WTC11 (cell line): Measurements from ENCODE around the gene CABLES1. TPM values are rescaled to one million over a fixed set of nuclear protein-coding genes. Genes with fewer than 3 reads are reported as not detected.

Experiments
- ATAC-seq: fragments of 200-7000 bp; cut with Tn5 transposase; 2 replicates; pipeline ENCODE4 v1.10.0; 2021; ENCODE audit warnings: mild to moderate bottlenecking, moderate library complexity
- CTCF ChIA-PET: fragments of 300-600 bp; sonication (Branson Sonifier 250); formaldehyde crosslinking; loops from one replicate; lab custom pipeline; 2021; ENCODE audit warnings: antibody characterized with exemption; lab: Charles Lee
- POLR2A ChIA-PET: fragments of 350-600 bp; sonication (Branson Sonifier 250); formaldehyde crosslinking; loops from one replicate; lab custom pipeline; 2021; ENCODE audit warnings: antibody characterized with exemption; lab: Charles Lee
- DNase-seq: peaks from one replicate; pipeline ENCODE4 v3.0.0; 2021; ENCODE audit warnings: low spot score
- H3K27ac Mint-ChIP-seq: 2 replicates; pipeline ENCODE4 v1.8.0; 2021; ENCODE audit warnings: mixed read lengths
- H3K27me3 Mint-ChIP-seq: 2 replicates; pipeline ENCODE4 v1.8.0; 2021; ENCODE audit warnings: low read depth, mild to moderate bottlenecking, moderate library complexity, mixed read lengths
- H3K36me3 Mint-ChIP-seq: 2 replicates; pipeline ENCODE4 v1.8.0; 2021; ENCODE audit warnings: mixed read lengths
- H3K4me1 Mint-ChIP-seq: 2 replicates; pipeline ENCODE4 v1.8.0; 2022; ENCODE audit warnings: mixed read lengths
- H3K4me3 Mint-ChIP-seq: 2 replicates; pipeline ENCODE4 v1.8.0; 2021; ENCODE audit warnings: mild to moderate bottlenecking, moderate library complexity, mixed read lengths
- H3K9me3 Mint-ChIP-seq: 2 replicates; pipeline ENCODE4 v1.8.0; 2021; ENCODE audit warnings: mixed read lengths
- ATF1 ChIP-seq: sonication (generic); formaldehyde crosslinking; IDR thresholded peaks from 2 replicates; pipeline ENCODE4 v1.8.1; 2023; ENCODE audit warnings: mild to moderate bottlenecking, moderate library complexity, missing genetic modification reagents
- CBFB ChIP-seq: sonication (generic); formaldehyde crosslinking; IDR thresholded peaks from 2 replicates; pipeline ENCODE4 v1.8.1; 2022; ENCODE audit warnings: mild to moderate bottlenecking, low read depth, missing genetic modification reagents
- CREB1 ChIP-seq: sonication (generic); formaldehyde crosslinking; IDR thresholded peaks from 2 replicates; pipeline ENCODE4 v1.8.0; 2023; ENCODE audit warnings: mild to moderate bottlenecking, missing genetic modification reagents
- CREM ChIP-seq: sonication (generic); formaldehyde crosslinking; IDR thresholded peaks from 2 replicates; pipeline ENCODE4 v1.8.1; 2022; ENCODE audit warnings: mild to moderate bottlenecking, missing genetic modification reagents, moderate library complexity
- EMX1 ChIP-seq: fragments of 250-450 bp; sonication (Bioruptor Pico); IDR thresholded peaks from 2 replicates; pipeline ENCODE4 v1.8.0; 2021; ENCODE audit warnings: mild to moderate bottlenecking
- ETV6 ChIP-seq: sonication (generic); formaldehyde crosslinking; IDR thresholded peaks from 2 replicates; pipeline ENCODE4 v1.8.1; 2022; ENCODE audit warnings: mild to moderate bottlenecking, missing genetic modification reagents
- GTF2I ChIP-seq: fragments of 250-450 bp; sonication (Bioruptor Pico); conservative IDR thresholded peaks from 2 replicates; pipeline ENCODE4 v1.4.0; 2021; ENCODE audit warnings: mild to moderate bottlenecking
- MYBL2 ChIP-seq: sonication (generic); formaldehyde crosslinking; IDR thresholded peaks from 2 replicates; pipeline ENCODE4 v1.8.1; 2023; ENCODE audit warnings: mild to moderate bottlenecking, moderate library complexity, missing genetic modification reagents
- NFYB ChIP-seq: sonication (generic); formaldehyde crosslinking; conservative IDR thresholded peaks from 2 replicates; pipeline ENCODE4 v1.8.0; 2022; ENCODE audit warnings: low read depth, missing genetic modification reagents
- OVOL2 ChIP-seq: fragments of 250-450 bp; sonication (Bioruptor Pico); IDR thresholded peaks from 2 replicates; pipeline ENCODE4 v1.9.0; 2021; ENCODE audit warnings: mild to moderate bottlenecking, borderline replicate concordance
- TEAD1 ChIP-seq: sonication (generic); formaldehyde crosslinking; IDR thresholded peaks from 2 replicates; pipeline ENCODE4 v1.8.0; 2022; ENCODE audit warnings: mild to moderate bottlenecking, missing genetic modification reagents
- total RNA-seq: library from RNA; stranded (reverse); gene quantifications from 3 replicates; pipeline ENCODE4 v1.2.3, GENCODE V29; 2021
- TF ChIP-seq, protein P1 (sequence below): fragments of 250-450 bp; sonication (Bioruptor Pico); IDR thresholded peaks from 2 replicates; pipeline ENCODE4 v1.9.0; 2021; ENCODE audit warnings: mild to moderate bottlenecking
- TF ChIP-seq, protein P2 (sequence below): sonication (generic); formaldehyde crosslinking; IDR thresholded peaks from 2 replicates; pipeline ENCODE4 v1.8.1; 2022; ENCODE audit warnings: mild to moderate bottlenecking, moderate library complexity, missing genetic modification reagents
- TF ChIP-seq, protein P3 (sequence below): fragments of 250-450 bp; sonication (Bioruptor Pico); IDR thresholded peaks from 2 replicates; pipeline ENCODE4 v2.1.2; 2022; ENCODE audit warnings: mild to moderate bottlenecking, moderate library complexity
- TF ChIP-seq, protein P4 (sequence below): sonication (generic); formaldehyde crosslinking; IDR thresholded peaks from 2 replicates; pipeline ENCODE4 v1.8.0; 2023; ENCODE audit warnings: mild to moderate bottlenecking, missing genetic modification reagents
- TF ChIP-seq, protein P5 (sequence below): sonication (generic); formaldehyde crosslinking; IDR thresholded peaks from 2 replicates; pipeline ENCODE4 v1.8.0; 2022; ENCODE audit warnings: mild to moderate bottlenecking, missing genetic modification reagents
- TF ChIP-seq, protein P6 (sequence below): fragments of 250-450 bp; sonication (Bioruptor Pico); IDR thresholded peaks from 2 replicates; pipeline ENCODE4 v1.9.0; 2021; ENCODE audit warnings: mild to moderate bottlenecking, borderline replicate concordance
- TF ChIP-seq, protein P7 (sequence below): sonication (generic); formaldehyde crosslinking; IDR thresholded peaks from 2 replicates; pipeline ENCODE4 v1.8.1; 2022; ENCODE audit warnings: missing genetic modification reagents, borderline replicate concordance

CABLES1 gene
- total RNA-seq, 1 experiment from 2014 or later = 17.0 TPM

DNA sequence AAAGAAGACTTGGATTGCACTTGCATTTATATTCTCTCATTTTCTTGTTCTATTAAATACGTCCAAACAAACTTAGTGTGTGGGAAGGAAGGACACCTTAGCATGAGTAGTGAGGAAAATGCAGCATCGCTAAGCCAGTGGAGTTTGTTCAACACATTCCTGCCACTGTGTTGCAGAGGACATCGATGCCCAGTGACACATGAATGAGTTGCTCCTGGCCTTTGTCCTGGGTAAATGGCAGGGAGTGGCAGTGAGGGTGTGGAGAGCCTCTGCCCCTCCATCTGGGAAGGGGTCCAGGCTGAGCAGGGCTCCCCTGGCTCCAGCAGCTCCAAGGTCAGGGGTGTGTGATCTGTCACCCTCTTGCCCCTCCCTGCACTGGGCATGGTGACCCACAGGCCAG lies 75.9 kb downstream of the CABLES1 start (continued):
- TF ChIP-seq, protein P1, sequence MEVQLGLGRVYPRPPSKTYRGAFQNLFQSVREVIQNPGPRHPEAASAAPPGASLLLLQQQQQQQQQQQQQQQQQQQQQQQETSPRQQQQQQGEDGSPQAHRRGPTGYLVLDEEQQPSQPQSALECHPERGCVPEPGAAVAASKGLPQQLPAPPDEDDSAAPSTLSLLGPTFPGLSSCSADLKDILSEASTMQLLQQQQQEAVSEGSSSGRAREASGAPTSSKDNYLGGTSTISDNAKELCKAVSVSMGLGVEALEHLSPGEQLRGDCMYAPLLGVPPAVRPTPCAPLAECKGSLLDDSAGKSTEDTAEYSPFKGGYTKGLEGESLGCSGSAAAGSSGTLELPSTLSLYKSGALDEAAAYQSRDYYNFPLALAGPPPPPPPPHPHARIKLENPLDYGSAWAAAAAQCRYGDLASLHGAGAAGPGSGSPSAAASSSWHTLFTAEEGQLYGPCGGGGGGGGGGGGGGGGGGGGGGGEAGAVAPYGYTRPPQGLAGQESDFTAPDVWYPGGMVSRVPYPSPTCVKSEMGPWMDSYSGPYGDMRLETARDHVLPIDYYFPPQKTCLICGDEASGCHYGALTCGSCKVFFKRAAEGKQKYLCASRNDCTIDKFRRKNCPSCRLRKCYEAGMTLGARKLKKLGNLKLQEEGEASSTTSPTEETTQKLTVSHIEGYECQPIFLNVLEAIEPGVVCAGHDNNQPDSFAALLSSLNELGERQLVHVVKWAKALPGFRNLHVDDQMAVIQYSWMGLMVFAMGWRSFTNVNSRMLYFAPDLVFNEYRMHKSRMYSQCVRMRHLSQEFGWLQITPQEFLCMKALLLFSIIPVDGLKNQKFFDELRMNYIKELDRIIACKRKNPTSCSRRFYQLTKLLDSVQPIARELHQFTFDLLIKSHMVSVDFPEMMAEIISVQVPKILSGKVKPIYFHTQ = no peak
- TF ChIP-seq MYBL2 = no peak
- TF ChIP-seq, protein P2, sequence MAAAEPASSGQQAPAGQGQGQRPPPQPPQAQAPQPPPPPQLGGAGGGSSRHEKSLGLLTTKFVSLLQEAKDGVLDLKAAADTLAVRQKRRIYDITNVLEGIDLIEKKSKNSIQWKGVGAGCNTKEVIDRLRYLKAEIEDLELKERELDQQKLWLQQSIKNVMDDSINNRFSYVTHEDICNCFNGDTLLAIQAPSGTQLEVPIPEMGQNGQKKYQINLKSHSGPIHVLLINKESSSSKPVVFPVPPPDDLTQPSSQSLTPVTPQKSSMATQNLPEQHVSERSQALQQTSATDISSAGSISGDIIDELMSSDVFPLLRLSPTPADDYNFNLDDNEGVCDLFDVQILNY (CRISPR knock-in tag) = no peak

DNA sequence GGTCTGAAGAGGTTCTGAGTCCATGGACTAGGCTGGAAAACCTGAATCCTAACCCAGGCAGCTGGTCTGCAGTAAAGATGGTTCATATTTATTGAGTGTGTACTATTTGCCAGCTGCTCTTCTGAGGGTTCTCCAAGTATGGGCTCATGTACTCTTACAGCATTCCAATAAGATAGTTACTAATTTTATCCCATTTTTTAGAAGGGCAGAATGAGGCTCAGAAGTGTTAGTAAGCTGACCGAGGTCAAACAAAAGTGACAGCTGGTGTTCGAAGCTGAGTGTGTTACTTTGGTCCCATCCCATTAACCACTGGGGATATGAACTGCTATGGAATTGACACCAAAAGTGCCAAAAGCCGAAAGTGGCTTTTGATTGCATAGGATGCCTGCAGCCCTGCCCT lies 76.9 kb downstream of the CABLES1 start:
- Mint-ChIP-seq H3K4me3 (no peak overlapping the region), H3K36me3 (peaks cover 51% of the 10 kb centered on the region), H3K27ac (no peak overlapping the region), H3K27me3 (no peaks in the 10 kb centered on the region), H3K9me3 (peaks cover 11% of the 10 kb centered on the region)
- ChIA-PET POLR2A (no interaction called here), CTCF (interaction anchor here (0.9 to 1.6 kb wide), 8 partner anchors 8 to 85 kb away, joined by 3 to 14 read pairs (median 4); no protein-coding TSS in a partner anchor)
- DNase-seq = no peak
- TF ChIP-seq, protein P3, sequence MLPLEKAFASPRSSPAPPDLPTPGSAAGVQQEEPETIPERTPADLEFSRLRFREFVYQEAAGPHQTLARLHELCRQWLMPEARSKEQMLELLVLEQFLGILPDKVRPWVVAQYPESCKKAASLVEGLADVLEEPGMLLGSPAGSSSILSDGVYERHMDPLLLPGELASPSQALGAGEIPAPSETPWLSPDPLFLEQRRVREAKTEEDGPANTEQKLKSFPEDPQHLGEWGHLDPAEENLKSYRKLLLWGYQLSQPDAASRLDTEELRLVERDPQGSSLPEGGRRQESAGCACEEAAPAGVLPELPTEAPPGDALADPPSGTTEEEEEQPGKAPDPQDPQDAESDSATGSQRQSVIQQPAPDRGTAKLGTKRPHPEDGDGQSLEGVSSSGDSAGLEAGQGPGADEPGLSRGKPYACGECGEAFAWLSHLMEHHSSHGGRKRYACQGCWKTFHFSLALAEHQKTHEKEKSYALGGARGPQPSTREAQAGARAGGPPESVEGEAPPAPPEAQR (CRISPR knock-in tag) = no peak
- TF ChIP-seq ATF1 (CRISPR knock-in tag) (no peak), GTF2I (CRISPR knock-in tag) (no peak), NFYB (CRISPR knock-in tag) (no peak)
- TF ChIP-seq, protein P4, sequence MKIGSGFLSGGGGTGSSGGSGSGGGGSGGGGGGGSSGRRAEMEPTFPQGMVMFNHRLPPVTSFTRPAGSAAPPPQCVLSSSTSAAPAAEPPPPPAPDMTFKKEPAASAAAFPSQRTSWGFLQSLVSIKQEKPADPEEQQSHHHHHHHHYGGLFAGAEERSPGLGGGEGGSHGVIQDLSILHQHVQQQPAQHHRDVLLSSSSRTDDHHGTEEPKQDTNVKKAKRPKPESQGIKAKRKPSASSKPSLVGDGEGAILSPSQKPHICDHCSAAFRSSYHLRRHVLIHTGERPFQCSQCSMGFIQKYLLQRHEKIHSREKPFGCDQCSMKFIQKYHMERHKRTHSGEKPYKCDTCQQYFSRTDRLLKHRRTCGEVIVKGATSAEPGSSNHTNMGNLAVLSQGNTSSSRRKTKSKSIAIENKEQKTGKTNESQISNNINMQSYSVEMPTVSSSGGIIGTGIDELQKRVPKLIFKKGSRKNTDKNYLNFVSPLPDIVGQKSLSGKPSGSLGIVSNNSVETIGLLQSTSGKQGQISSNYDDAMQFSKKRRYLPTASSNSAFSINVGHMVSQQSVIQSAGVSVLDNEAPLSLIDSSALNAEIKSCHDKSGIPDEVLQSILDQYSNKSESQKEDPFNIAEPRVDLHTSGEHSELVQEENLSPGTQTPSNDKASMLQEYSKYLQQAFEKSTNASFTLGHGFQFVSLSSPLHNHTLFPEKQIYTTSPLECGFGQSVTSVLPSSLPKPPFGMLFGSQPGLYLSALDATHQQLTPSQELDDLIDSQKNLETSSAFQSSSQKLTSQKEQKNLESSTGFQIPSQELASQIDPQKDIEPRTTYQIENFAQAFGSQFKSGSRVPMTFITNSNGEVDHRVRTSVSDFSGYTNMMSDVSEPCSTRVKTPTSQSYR (CRISPR knock-in tag) = no peak
- TF ChIP-seq, protein P5, sequence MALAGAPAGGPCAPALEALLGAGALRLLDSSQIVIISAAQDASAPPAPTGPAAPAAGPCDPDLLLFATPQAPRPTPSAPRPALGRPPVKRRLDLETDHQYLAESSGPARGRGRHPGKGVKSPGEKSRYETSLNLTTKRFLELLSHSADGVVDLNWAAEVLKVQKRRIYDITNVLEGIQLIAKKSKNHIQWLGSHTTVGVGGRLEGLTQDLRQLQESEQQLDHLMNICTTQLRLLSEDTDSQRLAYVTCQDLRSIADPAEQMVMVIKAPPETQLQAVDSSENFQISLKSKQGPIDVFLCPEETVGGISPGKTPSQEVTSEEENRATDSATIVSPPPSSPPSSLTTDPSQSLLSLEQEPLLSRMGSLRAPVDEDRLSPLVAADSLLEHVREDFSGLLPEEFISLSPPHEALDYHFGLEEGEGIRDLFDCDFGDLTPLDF (CRISPR knock-in tag) = no peak
- TF ChIP-seq, all 79 proteins: peak for 0
- no peak for ATAC-seq
- H3K4me1 Mint-ChIP-seq = peaks cover 3% of the 10 kb centered on the region; the same call in 1 of the 2 replicates

DNA sequence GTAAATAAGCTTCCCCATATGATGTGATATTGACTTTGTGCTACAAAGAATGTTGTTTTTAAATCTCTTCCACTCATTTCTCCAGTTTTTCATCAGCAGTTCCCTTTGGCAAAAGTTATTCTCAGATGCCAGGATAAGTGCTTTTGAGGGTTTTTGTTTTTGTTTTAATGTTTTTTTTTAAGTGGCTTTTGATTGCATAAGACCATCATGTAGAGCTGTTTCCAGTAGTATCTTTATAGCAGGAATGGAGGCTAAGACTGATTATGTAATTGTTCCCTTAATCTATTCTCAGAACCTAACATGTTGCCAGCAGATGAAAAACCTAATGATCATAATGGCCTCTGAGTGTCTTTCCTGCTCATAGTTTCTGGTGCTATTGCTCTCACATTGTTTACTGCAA lies 77.9 kb downstream of the CABLES1 start:
- ChIA-PET POLR2A (no interaction called here), CTCF (interaction anchor here (0.5 kb wide), 1 partner anchor 232 kb away, joined by 3 read pairs; no protein-coding TSS in a partner anchor)
- ATAC-seq (no peak), DNase-seq (no peak)
- Mint-ChIP-seq H3K4me3 (no peak overlapping the region), H3K27ac (no peak overlapping the region), H3K27me3 (no peaks in the 10 kb centered on the region), H3K9me3 (peaks cover 9% of the 10 kb centered on the region), H3K4me1 (0 out of 2 replicates have a peak, but pooled peaks cover 3% of the 10 kb centered on the region), H3K36me3 (peaks cover 42% of the 10 kb centered on the region)
- TF ChIP-seq MYBL2 = no peak
- no peak for TF ChIP-seq TEAD1 (CRISPR knock-in tag)
- TF ChIP-seq CREB1 (CRISPR knock-in tag) = no peak
- TF ChIP-seq EMX1 (CRISPR knock-in tag) = no peak
- TF ChIP-seq, protein P6, sequence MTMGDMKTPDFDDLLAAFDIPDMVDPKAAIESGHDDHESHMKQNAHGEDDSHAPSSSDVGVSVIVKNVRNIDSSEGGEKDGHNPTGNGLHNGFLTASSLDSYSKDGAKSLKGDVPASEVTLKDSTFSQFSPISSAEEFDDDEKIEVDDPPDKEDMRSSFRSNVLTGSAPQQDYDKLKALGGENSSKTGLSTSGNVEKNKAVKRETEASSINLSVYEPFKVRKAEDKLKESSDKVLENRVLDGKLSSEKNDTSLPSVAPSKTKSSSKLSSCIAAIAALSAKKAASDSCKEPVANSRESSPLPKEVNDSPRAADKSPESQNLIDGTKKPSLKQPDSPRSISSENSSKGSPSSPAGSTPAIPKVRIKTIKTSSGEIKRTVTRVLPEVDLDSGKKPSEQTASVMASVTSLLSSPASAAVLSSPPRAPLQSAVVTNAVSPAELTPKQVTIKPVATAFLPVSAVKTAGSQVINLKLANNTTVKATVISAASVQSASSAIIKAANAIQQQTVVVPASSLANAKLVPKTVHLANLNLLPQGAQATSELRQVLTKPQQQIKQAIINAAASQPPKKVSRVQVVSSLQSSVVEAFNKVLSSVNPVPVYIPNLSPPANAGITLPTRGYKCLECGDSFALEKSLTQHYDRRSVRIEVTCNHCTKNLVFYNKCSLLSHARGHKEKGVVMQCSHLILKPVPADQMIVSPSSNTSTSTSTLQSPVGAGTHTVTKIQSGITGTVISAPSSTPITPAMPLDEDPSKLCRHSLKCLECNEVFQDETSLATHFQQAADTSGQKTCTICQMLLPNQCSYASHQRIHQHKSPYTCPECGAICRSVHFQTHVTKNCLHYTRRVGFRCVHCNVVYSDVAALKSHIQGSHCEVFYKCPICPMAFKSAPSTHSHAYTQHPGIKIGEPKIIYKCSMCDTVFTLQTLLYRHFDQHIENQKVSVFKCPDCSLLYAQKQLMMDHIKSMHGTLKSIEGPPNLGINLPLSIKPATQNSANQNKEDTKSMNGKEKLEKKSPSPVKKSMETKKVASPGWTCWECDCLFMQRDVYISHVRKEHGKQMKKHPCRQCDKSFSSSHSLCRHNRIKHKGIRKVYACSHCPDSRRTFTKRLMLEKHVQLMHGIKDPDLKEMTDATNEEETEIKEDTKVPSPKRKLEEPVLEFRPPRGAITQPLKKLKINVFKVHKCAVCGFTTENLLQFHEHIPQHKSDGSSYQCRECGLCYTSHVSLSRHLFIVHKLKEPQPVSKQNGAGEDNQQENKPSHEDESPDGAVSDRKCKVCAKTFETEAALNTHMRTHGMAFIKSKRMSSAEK (CRISPR knock-in tag) = no peak
- no peak for TF ChIP-seq CREM
- TF ChIP-seq NFYB (CRISPR knock-in tag) = no peak
- TF ChIP-seq CBFB (CRISPR knock-in tag) = no peak
- no peak for TF ChIP-seq ETV6 (CRISPR knock-in tag)
- TF ChIP-seq OVOL2 (CRISPR knock-in tag) = no peak
- TF ChIP-seq, protein P7, sequence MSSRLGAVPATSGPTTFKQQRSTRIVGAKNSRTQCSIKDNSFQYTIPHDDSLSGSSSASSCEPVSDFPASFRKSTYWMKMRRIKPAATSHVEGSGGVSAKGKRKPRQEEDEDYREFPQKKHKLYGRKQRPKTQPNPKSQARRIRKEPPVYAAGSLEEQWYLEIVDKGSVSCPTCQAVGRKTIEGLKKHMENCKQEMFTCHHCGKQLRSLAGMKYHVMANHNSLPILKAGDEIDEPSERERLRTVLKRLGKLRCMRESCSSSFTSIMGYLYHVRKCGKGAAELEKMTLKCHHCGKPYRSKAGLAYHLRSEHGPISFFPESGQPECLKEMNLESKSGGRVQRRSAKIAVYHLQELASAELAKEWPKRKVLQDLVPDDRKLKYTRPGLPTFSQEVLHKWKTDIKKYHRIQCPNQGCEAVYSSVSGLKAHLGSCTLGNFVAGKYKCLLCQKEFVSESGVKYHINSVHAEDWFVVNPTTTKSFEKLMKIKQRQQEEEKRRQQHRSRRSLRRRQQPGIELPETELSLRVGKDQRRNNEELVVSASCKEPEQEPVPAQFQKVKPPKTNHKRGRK (CRISPR knock-in tag) = no peak
